OCI-LY1 (cell line): Measurements from ENCODE around the gene EML6.

Experiments used
- EZH2 ChIP-seq: fragments of 200-600 bp; sonication (generic), shearing (Covaris generic); IDR thresholded peaks from 2 replicates; pipeline ENCODE4 v1.8.0; 2017; ENCODE audit warnings: borderline replicate concordance, mixed run types, mild to moderate bottlenecking, antibody characterized with exemption, low read length, moderate library complexity, mixed read lengths
- TF ChIP-seq, protein P1 (sequence below): fragments of 200-600 bp; sonication (generic), shearing (Covaris generic); IDR thresholded peaks from 2 replicates; pipeline ENCODE4 v1.5.1; 2017; ENCODE audit warnings: mild to moderate bottlenecking, antibody characterized with exemption, low read length, moderate library complexity, mixed read lengths

DNA sequence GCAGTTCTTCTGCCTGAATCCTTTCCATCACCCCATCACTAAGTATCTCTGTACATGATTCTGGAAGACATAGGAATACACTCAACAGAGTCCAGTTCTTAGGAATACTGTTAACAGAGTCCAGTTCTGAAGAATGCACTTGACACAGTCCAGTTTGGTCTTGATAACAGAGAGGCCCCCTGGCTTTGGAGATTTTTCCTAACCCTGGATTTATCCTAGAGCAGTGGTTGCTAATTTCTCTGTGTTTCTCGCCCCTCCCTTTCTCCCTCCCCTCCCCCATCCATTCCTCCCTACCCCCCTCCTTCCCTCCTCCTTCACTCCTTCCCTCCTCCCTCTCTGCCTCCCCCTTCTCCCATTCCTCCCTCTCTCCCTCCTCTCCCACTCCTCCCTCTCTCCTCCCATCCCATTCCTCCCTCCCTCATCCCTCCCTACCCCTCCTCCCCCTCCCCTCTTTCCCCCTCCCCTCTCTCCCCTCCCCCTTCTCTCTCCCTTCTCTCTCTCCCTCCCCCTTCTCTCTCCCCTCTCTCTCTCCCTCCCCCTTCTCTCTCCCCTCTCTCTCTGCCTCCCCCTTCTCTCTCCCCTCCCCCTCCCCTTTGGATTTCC, 221.4 kb downstream of the EML6 start:
- TF ChIP-seq, protein P1, sequence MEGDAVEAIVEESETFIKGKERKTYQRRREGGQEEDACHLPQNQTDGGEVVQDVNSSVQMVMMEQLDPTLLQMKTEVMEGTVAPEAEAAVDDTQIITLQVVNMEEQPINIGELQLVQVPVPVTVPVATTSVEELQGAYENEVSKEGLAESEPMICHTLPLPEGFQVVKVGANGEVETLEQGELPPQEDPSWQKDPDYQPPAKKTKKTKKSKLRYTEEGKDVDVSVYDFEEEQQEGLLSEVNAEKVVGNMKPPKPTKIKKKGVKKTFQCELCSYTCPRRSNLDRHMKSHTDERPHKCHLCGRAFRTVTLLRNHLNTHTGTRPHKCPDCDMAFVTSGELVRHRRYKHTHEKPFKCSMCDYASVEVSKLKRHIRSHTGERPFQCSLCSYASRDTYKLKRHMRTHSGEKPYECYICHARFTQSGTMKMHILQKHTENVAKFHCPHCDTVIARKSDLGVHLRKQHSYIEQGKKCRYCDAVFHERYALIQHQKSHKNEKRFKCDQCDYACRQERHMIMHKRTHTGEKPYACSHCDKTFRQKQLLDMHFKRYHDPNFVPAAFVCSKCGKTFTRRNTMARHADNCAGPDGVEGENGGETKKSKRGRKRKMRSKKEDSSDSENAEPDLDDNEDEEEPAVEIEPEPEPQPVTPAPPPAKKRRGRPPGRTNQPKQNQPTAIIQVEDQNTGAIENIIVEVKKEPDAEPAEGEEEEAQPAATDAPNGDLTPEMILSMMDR, result no peak
- no peak for TF ChIP-seq EZH2
